ENCODE results near the gene ARHGAP15.

GRCh38 chr2:143526498-143526897 is 397.3 kb downstream of the ARHGAP15 start:
- TF ChIP-seq CTCF (IDR thresholded peaks at IDR 0.05) (no peak), ZFX (IDR thresholded peaks at IDR 0.05; ENCODE audit: borderline replicate concordance) (no peak)

Measured in 22Rv1 (cell line).